Keratinocyte (primary cell): Measurements from ENCODE around the gene ZBP1.

Source experiments
- EZH2 ChIP-seq: IDR thresholded peaks from one replicate; pipeline ENCODE4 v1.6.1; 2012; ENCODE audit warnings: inconsistent platforms, mild to moderate bottlenecking, low read length, moderate library complexity
- TF ChIP-seq, protein P1 (sequence below), 3 experiments: IDR thresholded peaks in 1 of 3; conservative IDR thresholded peaks in 1 of 3; optimal IDR thresholded peaks in 1 of 3; 2 replicates in 2 of 3; 3 replicates in 1 of 3; pipeline versions ENCODE3 to v1.5.1; 2011; ENCODE audit warnings: low read length in 3 of 3, mild to moderate bottlenecking in 3 of 3, moderate library complexity in 2 of 3, control low read depth in 1 of 3, inconsistent platforms in 1 of 3; ENCODE audit not compliant: insufficient read depth in 2 of 3; ENCODE audit errors: extremely low read depth in 1 of 3

DNA sequence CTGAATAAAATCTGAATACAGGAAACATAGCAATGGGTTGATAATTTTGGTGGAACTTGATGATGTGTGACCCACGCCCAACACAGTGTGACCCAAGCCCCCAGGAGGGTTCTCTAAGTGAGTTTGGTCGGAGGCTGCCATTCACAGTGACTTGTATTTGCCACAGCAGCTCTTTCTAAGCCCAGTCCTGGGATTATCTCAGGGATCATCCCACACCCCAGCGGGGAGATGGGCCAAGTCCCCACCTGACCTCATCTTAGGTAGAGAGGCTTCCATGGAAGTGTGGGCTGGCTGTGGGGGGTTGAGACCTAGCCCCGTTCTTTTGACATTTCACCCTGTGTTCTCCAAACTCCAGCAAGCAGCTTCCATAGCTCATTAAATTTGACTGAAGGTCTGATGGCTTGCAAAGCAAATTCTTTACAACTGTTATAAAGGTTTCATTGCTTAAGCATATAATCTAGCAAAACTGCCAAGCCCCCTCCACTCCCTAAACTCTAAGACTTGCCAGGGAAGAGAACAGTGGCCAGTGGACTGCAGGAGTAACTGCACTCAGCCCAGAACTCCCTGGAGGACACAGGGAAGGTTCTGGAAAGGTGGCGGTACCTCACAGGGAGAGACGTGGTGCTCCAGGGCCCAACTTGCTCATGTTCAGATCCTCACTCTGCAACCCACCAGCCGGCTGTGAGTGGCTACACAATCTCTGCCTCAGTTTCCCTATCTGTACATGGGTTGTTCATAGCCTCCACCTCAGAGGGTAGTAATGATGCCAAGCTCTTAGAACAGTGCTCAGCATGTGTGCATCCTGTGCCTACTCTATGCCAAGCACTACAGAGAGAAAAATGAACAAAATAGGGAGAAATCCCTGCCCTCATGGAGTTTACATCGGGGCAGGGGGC, 60.3 kb downstream of the ZBP1 start:
- TF ChIP-seq, protein P1, sequence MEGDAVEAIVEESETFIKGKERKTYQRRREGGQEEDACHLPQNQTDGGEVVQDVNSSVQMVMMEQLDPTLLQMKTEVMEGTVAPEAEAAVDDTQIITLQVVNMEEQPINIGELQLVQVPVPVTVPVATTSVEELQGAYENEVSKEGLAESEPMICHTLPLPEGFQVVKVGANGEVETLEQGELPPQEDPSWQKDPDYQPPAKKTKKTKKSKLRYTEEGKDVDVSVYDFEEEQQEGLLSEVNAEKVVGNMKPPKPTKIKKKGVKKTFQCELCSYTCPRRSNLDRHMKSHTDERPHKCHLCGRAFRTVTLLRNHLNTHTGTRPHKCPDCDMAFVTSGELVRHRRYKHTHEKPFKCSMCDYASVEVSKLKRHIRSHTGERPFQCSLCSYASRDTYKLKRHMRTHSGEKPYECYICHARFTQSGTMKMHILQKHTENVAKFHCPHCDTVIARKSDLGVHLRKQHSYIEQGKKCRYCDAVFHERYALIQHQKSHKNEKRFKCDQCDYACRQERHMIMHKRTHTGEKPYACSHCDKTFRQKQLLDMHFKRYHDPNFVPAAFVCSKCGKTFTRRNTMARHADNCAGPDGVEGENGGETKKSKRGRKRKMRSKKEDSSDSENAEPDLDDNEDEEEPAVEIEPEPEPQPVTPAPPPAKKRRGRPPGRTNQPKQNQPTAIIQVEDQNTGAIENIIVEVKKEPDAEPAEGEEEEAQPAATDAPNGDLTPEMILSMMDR (optimal IDR thresholded peaks at IDR 0.05 in 1 of 3, IDR thresholded peaks at IDR 0.05 in 1 of 3, conservative IDR thresholded peaks at IDR 0.05 in 1 of 3; ENCODE audit: extremely low read depth in 1 of 3, insufficient read depth in 2 of 3, low read length in 3 of 3) = no peak
- TF ChIP-seq EZH2 = no peak
